GM19328 (cell line): ENCODE measurements around the gene KYAT1.
"Not testable (repeated sequence)": the region's sequence is repeated elsewhere in the genome, so short reads cannot be mapped to it uniquely, and the experiment has no call there.

ENCODE experiments used
- ATAC-seq: cut with Tn5 transposase; IDR thresholded peaks from one replicate; pipeline ENCODE4 v1.9.1; 2021; ENCODE audit warnings: mild to moderate bottlenecking, moderate library complexity; ENCODE audit not compliant: unreplicated experiment

Gene KYAT1

DNA sequence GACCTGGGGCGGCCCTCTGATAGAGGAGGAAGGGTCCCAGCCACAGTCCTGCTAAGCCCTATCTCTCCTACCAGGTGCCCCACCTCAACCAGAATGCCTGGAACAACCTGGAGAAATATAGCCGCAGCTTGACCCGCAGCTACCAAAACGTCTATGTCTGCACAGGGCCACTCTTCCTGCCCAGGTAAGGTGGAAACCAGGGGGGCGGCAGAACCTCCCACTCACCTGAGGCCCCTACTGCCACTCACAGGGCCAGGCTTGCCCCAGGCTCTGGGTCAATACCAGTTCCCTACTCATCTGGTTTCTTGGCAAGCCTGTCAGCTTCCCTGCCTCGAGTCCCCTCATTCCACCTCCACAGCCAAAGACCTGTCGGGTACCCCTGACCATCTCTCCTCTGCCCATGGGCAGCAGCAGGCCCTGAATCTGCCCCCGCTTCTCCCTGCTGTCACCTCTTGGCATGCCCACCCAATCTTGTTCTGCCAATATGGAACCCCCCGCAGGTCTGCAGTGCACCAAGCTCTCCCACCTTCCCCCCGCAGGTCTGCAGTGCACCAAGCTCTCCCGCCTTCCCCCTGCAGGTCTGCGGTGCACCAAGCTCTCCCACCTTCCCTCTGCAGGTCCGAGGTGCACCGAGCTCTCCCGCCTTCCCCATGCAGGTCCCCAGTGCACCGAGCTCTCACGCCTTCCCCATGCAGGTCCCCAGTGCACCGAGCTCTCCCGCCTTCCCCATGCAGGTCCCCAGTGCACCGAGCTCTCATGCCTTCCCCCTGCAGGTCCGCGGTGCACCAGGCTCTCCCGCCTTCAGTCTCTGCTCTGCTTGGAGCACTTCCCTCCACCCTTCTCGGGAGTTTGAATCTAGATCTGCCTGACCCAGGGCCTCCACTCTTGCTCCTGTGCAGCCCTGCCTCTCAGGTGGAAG is 60.8 kb downstream of the KYAT1 start:
- ATAC-seq = no peak

DNA sequence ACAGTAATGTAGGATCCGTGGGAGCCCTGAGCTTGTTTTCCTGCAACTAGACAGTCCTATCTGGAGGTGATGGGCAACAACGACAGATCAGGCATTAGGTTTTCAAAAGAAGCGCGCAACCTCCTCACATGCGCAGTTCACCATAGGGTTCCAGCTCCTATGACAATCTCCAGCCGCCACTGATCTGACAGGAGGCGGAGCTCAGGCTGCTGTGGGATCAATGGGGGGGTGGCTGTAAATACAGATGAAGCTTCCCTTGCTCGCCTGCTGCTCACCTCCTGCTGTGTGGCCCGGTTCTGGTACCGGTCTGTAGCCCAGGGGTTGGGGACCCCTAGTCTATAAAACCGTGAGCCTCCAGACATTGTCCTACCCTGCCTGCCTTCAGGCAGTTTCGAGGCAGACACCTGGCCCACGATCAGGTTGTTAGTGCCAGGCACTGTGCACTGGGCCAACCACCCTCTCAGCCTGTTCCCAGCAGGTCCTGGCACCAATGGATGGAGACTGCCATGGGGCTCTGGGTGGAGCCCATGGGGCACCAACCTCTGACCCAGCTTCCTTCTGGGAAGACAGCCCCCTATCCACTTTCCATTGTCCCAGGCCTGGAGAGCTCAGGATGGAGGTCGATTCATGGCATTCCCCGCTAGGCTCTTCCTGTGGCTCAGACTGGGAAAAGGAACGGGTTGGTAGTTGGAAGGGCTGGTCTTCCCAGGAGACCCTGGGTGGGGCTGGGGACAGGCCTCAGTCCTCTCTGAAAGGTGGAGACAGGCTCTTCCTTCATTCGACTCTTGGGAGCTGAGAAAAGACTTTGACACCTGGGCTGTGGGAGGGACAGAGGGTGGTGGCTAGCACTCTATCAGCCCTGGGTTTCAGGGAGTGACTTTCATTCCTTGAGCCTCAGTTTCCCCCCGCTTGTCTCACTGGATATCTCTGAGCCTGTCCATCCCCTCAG is 61.8 kb downstream of the KYAT1 start:
- ATAC-seq = no peak

DNA sequence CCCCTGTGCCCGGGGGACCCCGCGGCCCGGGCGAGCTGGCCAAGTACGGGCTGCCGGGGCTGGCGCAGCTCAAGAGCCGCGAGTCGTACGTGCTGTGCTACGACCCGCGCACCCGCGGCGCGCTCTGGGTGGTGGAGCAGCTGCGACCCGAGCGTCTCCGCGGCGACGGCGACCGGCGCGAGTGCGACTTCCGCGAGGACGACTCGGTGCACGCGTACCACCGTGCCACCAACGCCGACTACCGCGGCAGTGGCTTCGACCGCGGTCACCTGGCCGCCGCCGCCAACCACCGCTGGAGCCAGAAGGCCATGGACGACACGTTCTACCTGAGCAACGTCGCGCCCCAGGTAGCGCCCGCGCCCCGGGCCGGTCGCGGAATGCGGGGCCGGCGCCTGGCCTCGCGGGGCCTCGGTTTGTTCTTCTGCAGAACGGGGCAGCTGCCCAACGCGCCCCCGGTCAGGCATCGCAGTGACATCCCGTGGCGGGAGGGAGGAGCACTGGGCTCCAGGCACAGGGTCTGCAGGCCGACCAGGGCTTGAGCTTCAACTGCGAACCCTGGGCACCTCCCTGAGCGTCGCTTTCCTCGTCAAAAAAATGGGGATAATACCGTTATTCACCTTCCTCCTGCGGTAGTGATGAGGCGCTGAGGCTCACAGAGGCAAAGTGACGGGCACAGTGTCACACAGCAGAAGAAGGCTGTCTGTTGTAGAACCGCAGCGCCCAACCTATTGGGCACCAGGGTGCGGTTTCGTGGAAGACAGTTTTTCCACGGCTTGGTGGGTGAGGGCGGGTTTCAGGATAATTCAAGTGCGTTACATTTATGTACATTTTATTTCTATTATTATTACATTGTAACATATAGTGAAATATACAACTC is 62.7 kb downstream of the KYAT1 start:
- peak; percentile 16 for ATAC-seq

DNA sequence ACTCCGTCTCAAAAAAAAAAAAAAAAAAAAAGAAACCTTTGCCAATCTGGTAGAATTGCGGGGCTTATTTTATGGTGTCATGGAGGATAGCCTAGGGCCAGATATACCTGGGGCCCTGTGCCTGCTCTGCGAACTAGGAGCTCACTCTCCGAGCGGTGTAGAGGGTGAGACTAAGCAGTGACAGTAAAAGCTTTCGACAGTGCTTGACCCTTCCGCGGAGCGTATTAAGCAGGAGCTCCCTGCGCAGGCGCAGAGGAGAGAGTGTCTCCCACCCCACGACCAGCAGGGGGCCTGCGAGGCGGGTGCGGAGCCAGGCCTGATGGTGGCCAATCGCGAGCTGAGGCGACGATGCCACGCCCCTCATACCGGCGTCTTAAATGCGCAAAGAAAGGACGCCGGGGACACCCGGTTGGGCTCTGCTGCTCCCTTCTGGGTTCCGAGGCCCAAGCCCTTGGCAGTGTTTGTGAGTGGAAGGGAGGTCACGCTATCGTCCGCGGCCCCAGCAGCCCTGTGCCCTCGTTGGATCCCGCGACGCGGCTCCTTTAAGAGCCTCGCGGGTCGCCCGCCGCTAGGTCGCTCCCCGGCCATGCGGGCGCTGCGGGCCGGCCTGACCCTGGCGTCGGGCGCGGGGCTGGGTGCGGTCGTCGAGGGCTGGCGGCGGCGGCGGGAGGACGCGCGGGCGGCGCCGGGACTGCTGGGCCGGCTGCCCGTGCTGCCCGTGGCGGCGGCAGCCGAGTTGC is 63.5 kb downstream of the KYAT1 start, which contains the start of gene ENDOG:
TSS of gene ENDOG (plus strand) at position 402 of the 740 bp plus-strand sequence. CDS start at position 587, 185 bp downstream.
- ATAC-seq = peak; percentile 83

DNA sequence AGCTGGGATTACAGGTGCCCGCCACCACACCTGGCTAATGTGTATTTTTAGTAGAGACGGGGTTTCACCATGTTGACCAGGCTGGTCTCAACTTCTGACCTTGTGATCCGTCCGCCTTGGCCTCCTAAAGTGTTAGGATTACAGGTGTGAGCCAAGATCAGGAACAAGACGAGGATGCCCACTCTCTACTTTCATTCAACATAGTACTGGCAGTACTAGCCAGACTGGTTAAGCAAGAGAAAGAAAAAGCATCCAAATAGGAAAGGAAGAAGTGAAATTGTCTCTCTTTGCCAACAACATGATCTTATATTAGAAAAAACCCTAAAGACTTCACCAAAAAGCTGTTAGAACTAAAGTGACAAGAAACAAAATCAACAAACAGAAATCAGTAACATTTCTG is 70.9 kb downstream of the KYAT1 start:
- ATAC-seq = no peak

DNA sequence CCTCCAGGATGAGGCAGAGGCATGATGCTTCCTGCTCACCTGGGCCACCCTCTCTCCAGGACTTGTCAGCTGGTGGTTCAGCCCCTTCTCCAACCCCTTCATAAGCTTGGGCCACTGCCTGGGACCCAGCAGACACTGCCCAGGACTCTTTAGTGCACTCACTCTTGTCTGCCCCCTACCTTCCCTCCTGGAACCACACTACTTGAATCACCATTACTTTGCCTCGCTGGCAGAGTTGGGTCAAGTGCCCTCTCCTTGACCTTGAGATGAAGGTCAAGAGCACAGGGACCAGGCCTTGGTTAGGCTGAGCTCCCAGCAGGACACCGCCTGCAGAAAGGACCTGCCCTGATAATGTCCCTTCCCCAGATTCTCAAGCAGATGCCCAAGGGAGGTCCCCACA is 71.9 kb downstream of the KYAT1 start:
- ATAC-seq = no peak

DNA sequence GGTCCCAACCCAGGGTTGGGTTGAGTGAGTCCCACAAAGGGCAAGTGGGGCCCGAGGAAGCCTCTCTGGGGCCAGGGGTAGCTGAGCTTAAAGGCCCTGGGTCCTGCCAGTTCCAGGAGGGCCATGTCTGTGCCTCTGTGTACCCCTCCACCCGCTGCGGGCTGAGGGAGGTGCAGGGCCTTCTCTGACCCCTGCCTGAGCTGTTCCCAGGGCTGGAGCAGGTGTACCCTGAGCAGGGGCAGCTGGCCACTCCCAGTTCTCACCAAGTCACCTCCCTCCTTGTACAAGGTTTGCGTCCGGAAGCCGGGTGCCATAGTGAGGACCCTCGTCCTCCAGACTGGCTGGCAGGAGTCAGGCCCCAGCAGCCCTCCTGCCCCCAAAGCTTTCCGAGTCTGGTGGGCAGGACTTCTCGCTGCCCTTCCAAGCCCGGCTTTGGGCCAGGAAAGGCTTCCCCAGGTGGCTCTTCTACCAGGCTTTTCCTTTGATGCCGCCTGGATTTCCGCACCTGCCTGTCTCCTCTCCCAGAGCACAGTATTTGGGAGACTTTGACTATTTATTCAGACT is 72.6 kb downstream of the KYAT1 start:
- ATAC-seq = no peak

DNA sequence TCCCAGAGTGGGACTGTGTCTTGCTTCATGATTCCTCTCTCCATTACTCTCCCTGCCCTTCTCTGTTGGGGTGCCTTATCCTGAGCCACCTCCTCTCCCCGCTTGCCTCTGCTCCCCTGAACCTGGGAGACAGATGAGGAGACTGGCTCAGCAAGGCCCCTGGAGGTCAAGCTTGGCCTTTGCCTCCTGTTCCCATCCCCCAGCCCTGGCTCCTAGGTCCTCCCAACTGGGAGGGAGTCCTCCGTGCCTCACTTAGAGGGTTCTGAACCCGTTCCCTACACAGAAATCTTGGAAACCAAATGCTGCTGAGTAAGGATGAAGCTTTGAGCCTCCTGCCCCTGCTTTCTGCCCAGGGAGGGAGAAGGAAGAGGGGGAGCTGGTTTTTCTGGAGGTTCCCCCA is 73.2 kb downstream of the KYAT1 start:
- no peak for ATAC-seq

DNA sequence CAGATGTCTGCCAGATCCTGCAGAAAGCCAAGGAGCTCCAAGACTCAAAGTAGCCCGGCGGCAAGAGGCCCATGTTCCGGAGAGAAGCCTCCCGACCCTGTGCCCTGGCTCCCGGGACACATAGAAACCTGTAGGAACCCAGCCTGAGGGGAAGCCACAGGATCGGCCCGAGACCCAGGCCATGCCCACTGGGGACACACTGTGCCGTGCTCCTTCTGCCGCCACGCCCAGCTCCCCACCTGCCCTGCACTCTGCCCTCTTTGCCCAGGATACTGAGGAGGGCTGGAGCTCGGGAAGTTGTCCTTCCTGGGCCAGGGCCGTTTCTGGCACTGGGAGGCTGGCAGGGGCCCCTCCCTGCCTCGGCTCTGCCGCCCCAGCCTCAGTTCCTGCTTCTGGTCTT is 73.9 kb downstream of the KYAT1 start:
- no peak for ATAC-seq

DNA sequence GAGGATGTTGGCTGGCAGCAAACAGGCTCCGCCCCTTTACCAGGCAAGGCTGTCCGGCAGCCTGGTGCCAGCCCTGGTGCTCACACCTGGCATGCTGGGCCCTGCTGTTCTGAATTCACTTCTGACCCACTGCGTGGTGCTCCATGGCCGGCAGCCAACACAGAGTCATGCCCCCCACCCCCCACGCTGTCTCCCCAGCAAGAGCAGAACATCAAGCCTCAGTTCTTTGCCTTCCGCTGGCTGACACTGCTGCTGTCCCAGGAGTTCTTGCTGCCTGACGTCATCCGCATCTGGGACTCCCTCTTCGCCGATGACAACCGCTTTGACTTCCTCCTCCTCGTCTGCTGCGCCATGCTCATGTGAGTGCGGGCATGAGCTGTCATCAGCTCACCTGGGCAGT is 76.1 kb downstream of the KYAT1 start:
- ATAC-seq = no peak

DNA sequence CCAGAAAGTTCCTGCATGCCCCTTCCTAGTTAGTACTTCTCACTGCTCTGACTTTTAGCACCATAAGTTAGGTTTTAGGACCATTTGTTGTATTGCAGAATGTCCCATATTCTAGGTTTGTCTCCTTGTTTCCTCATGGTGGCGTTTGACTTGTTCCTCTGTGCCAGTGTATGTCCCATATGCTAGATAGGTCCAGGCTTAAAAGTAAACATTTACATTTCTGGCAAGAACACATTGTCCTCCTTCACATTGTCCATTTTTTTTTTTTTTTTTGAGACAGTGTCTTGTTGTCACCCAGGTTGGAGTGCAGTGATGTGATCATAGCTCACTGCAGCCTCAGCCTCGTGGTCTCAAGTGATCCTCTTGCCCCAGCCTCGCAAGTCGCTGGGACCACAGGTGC is 79.3 kb downstream of the KYAT1 start:
- ATAC-seq = no peak

DNA sequence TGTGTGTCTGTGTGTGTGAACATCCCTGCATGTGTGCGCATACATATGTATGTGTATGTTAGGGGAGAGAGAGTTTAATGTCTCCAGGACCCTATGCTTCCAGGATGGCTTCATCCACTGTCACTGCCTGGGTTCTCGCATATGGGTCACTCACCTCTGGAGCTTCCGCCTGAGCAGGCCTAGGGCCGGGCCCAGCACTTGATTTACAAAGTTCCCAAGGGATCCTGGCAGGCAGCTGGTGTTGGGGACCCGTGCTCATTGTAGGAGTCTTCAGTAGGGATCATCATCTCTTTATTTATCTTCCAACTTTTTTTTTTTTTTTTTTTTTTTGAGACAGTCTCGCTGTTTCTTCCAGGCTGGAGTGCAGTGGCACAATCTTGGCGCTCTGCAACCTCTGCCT is 81.7 kb downstream of the KYAT1 start:
- ATAC-seq = no peak

DNA sequence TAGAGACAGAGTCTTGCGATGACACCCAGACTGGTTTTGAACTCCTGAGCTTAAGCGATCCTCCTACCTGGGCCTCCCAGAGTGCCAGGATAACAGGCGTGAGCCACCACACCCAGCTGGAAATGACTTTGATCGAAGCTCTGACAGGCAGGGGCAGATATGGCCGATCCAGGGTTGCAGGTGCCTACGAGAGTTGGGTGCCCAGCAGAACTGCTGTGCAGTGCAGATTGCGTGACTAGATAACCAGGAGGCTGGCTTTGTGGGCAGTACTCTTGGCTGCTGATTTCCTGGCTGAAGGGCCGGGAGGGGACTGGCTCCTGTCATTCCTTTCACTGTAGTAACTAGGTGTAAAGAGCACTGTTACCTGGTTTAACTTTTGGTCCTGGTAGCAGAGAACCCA is 82.9 kb downstream of the KYAT1 start:
- no peak for ATAC-seq

DNA sequence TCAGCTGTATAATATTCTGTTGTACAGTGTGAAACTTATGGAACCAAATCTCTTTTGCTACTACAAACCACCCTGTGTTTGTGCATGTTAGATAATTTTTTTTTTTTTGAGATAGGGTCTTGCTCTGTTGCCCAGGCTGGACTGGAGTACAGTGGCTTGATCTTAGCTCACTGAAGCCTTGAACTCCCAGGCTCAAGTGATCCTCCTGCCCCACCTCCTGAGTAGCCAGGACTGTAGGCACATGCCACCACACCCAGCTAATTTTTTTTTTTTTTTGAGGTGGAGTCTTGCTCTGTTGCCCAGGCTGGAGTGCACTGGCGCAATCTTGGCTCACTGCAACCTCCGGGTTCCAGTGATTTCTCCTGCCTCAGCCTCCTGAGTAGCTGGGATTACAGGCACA is 86.8 kb downstream of the KYAT1 start:
- ATAC-seq = not testable (repeated sequence)

DNA sequence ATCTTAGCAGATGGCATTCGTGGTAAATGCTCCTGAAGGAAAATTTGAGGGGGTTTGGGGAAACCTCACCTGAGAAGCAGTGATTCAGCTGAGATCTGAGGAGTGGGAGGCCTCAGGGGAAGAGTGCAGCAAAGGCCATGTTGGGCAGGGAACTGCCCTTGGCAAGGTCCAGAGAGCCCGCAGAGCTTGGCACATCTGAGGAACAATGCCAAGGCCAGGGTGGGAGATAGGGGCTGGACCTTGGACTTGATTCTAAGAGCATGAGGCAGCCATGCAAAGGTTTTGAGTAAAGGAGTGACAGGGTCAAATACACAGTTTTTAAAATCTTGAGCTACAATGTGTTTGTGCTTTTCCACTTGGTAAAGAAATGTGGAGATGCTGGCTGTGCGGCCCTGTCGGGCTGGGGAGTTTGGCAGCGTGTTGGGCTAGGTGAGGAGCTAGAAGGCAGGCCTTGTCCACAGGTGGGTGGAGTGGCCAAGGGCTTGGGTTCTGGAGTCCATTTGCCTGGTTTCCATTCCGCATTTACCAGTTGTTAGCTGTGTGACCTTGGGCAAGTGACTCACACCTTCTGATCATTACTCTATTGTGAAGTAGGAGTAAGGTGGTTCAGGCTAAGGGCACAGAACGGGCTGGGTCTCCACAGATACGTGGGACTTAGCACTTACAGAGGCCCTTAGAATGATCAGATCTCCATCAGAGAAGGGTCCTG is 88.6 kb downstream of the KYAT1 start:
- no peak for ATAC-seq

DNA sequence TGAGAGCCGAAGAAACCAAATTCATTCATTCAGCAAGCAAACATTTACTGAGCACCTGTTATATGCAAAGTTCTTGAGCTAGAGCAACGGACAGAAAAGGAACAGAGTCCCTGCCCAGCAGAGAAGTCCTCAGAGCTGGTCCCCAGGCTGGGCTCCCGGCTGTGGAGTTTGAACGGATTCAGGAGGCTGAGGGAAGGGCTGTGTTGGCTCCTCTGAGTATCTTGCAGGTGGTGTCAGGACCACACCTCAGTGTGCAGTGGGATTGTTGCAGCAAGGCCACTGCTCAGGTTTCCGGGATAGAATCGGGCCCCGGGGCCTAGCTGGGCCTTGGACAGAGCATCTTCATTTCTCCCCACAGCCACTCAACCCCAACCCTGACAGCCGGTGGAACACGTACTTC is 89.6 kb downstream of the KYAT1 start:
- ATAC-seq = no peak

DNA sequence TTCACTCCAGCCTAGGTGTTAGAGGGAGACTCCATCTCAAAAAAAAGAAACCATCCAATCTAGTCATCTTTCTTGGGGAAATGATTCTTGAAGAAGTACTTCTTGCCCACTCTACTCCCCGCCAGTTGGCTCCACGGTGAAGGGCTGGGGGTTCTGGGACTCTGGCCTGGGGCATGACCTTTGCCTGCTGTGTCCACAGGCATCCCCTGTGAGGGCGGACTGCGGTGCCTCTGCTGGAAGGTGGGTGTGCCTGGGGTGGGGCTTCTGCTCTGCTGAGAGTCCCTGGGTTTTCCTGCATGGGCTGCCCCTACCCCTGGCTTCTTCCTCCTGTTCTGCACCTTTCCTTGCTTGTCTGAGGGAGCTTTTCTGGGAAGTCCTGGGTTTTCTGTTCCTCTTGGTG is 91.2 kb downstream of the KYAT1 start:
- no peak for ATAC-seq

DNA sequence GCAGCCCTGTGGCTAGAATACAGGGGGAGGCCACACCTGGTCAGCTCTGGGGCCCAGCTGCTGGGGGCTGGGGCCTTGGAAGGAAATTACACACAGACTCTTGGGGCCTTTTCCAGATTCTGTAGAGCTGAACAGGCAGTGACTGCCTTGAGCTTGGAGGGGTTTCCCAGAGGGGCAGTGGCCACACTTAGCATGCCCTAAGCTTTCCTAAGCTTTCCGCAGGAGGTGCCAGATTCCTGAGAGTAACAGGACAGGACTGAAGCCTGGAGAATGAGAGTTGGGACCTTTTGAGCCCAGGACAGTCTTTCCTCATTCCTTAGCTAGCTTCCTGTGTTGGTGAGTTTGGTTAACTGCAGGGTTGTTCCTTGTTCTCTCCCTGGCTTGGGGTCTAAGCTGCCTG is 93.3 kb downstream of the KYAT1 start:
- ATAC-seq = no peak

DNA sequence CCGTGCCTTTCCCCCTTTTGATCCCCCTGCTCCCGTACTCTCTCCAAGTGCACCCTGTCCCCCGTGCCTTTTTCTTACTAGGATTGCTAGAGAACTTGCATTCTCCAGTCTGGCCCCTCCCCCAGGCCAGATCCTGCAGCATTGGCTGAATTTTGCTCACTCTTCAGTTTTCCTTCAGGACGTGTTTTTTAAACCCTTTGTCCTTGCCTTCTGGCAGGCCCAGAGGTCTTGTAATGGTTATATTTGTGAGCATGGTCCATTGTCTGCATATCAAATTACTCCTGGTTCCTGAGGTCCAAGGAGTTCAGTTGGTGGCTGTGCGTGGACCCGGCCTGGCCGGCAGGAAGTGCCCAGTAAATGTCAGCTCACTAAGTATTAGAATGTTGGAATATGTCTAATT is 94.1 kb downstream of the KYAT1 start:
- no peak for ATAC-seq
